OCI-LY1 (cell line): ENCODE measurements around the gene ATG7.

Source experiments
- CTCF ChIP-seq: fragments of 200-600 bp; sonication (generic), shearing (Covaris generic); IDR thresholded peaks from 2 replicates; pipeline ENCODE4 v1.5.1; 2017; ENCODE audit warnings: mild to moderate bottlenecking, antibody characterized with exemption, low read length, moderate library complexity, mixed read lengths
- EZH2 ChIP-seq: fragments of 200-600 bp; sonication (generic), shearing (Covaris generic); IDR thresholded peaks from 2 replicates; pipeline ENCODE4 v1.8.0; 2017; ENCODE audit warnings: borderline replicate concordance, mixed run types, mild to moderate bottlenecking, antibody characterized with exemption, low read length, moderate library complexity, mixed read lengths

- no peak for TF ChIP-seq CTCF
- TF ChIP-seq EZH2: no peak
Measured at GRCh38 chr3:11405323-11405722, 133.1 kb downstream of the ATG7 start.
